Neuronal stem cell (in vitro differentiated cells): ENCODE data around the gene CNMD.
"Not testable (repeated sequence)": the region's sequence is repeated elsewhere in the genome, so short reads cannot be mapped to it uniquely, and the experiment has no call there.

Experiments used
- DNase-seq: peaks from one replicate; pipeline ENCODE4 v3.0.0-alpha.2; 2013; ENCODE audit warnings: low spot score
- H2AFZ ChIP-seq: one replicate; pipeline ENCODE4 v1.6.1; 2013; ENCODE audit warnings: mild to moderate bottlenecking, low read length, inconsistent platforms
- H2AK5ac ChIP-seq: 2 replicates; pipeline ENCODE4 v1.6.1; 2013; ENCODE audit warnings: low read depth, mild to moderate bottlenecking, inconsistent platforms, low read length, moderate library complexity, mixed read lengths
- H2BK120ac ChIP-seq: 2 replicates; pipeline ENCODE4 v1.6.1; 2013; ENCODE audit warnings: low read depth, mild to moderate bottlenecking, inconsistent platforms, low read length, moderate library complexity, mixed read lengths
- H2BK12ac ChIP-seq: one replicate; pipeline ENCODE4 v1.6.1; 2013; ENCODE audit warnings: low read length, inconsistent platforms
- H2BK15ac ChIP-seq: 2 replicates; pipeline ENCODE4 v1.6.1; 2013; ENCODE audit warnings: mild to moderate bottlenecking, low read length, inconsistent platforms, mixed read lengths
- H2BK5ac ChIP-seq: one replicate; pipeline ENCODE4 v1.6.1; 2013; ENCODE audit warnings: inconsistent platforms, mild to moderate bottlenecking, low read length, moderate library complexity
- H3K14ac ChIP-seq: one replicate; pipeline ENCODE4 v1.6.1; 2013; ENCODE audit warnings: low read length, inconsistent platforms
- H3K18ac ChIP-seq: 2 replicates; pipeline ENCODE4 v1.6.1; 2013; ENCODE audit warnings: low read length, inconsistent platforms
- H3K23ac ChIP-seq: 2 replicates; pipeline ENCODE4 v1.6.1; 2013; ENCODE audit warnings: low read depth, mild to moderate bottlenecking, mixed read lengths, low read length, inconsistent platforms; ENCODE audit not compliant: poor library complexity
- H3K27ac ChIP-seq: replicated peaks from 3 replicates; pipeline ENCODE4 v1.5.1; 2013; ENCODE audit warnings: low read length, inconsistent platforms
- H3K27me3 ChIP-seq, 3 experiments: 2 replicates each; pipeline ENCODE4 v1.6.1; 2013; ENCODE audit warnings: low read length in 3 of 3, mild to moderate bottlenecking in 2 of 3, inconsistent platforms in 1 of 3, low read depth in 1 of 3, mixed read lengths in 1 of 3, moderate library complexity in 1 of 3; ENCODE audit not compliant: control insufficient read depth in 3 of 3, insufficient read depth in 3 of 3
- H3K36me3 ChIP-seq, 2 donors: replicated peaks in 1 of 2; 2 replicates each; pipeline ENCODE4 v1.6.1; 2013; ENCODE audit warnings: low read length in 2 of 2; ENCODE audit not compliant: control insufficient read depth in 2 of 2, insufficient read depth in 2 of 2
- H3K4ac ChIP-seq: 2 replicates; pipeline ENCODE4 v1.6.1; 2013; ENCODE audit warnings: inconsistent platforms, mild to moderate bottlenecking, low read length, moderate library complexity
- H3K4me1 ChIP-seq, 2 donors: 1 replicate in 1 of 2; 2 replicates in 1 of 2; pipeline ENCODE4 v1.6.1; 2013; ENCODE audit warnings: low read length in 2 of 2, low read depth in 1 of 2; ENCODE audit not compliant: control insufficient read depth in 2 of 2, insufficient read depth in 1 of 2
- H3K4me2 ChIP-seq: one replicate; pipeline ENCODE4 v1.6.1; 2013; ENCODE audit warnings: mild to moderate bottlenecking, low read length, inconsistent platforms; ENCODE audit not compliant: insufficient read depth, poor library complexity, severe bottlenecking
- H3K4me3 ChIP-seq, 2 donors: 2 replicates each; pipeline ENCODE4 v1.5.1; 2013; ENCODE audit warnings: low read length in 2 of 2, mild to moderate bottlenecking in 2 of 2, inconsistent platforms in 1 of 2, moderate library complexity in 1 of 2
- H3K79me1 ChIP-seq: one replicate; pipeline ENCODE4 v1.6.1; 2013; ENCODE audit warnings: low read depth, mild to moderate bottlenecking, inconsistent platforms, low read length, moderate library complexity
- H3K9ac ChIP-seq: one replicate; pipeline ENCODE4 v1.6.1; 2013; ENCODE audit warnings: mild to moderate bottlenecking, low read depth, low read length, inconsistent platforms; ENCODE audit not compliant: poor library complexity
- H3K9me3 ChIP-seq, 2 donors: replicated peaks in 1 of 2; 2 replicates each; pipeline versions ENCODE3 to v1.6.1; 2013; ENCODE audit warnings: low read length in 2 of 2, mild to moderate bottlenecking in 2 of 2, inconsistent platforms in 1 of 2, low read depth in 1 of 2, mixed read lengths in 1 of 2, moderate library complexity in 1 of 2; ENCODE audit not compliant: control insufficient read depth in 2 of 2, insufficient read depth in 1 of 2
- H4K8ac ChIP-seq: one replicate; pipeline ENCODE4 v1.6.1; 2013; ENCODE audit warnings: low read depth, mild to moderate bottlenecking, inconsistent platforms, low read length, moderate library complexity
- H4K91ac ChIP-seq: one replicate; pipeline ENCODE4 v1.6.1; 2013; ENCODE audit warnings: low read length, low read depth, mild to moderate bottlenecking, inconsistent platforms; ENCODE audit not compliant: poor library complexity
- WGBS, 2 donors: extraction: QIAGEN DNeasy Blood & Tissue Kit; methylation state at CpG; one replicate each; pipeline ENCODE4 v1.1.7; 2013; ENCODE audit warnings: missing lambda C conversion rate in 2 of 2, mixed read lengths in 1 of 2; ENCODE audit not compliant: insufficient read length in 2 of 2, insufficient replicate concordance in 1 of 2; ENCODE audit errors: extremely low coverage in 2 of 2; 5-methylcytosine and 5-hydroxymethylcytosine counted together

The CNMD gene

DNA sequence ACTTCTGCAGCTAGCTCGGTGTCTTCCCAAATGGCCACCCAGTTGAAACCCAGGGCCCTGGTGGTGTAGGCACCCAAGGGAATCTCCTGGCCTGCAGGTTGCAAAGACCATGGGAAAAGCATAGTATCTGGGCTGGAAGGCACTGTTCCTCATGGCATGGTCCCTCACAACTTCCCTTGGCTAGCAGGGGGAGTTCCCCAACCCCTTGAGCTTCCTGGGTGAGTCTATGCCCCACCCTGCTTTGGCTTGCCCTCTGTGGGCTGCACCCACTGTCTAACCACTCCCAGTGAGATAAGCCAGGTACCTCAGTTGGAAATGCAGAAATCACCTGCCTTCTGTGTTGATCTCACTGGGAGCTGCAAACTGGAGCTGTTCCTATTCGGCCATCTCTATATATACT, 18.3 kb downstream of the CNMD start:
- not testable (repeated sequence) for H3K14ac ChIP-seq, H3K4me3 ChIP-seq, H2AK5ac ChIP-seq, H3K36me3 ChIP-seq, H3K4ac ChIP-seq, H3K4me1 ChIP-seq, H3K23ac ChIP-seq, H2BK12ac ChIP-seq, H3K4me2 ChIP-seq, H3K9me3 ChIP-seq, DNase-seq, H3K79me1 ChIP-seq, H2BK15ac ChIP-seq, H2BK120ac ChIP-seq, H2BK5ac ChIP-seq, H3K9ac ChIP-seq, H4K8ac ChIP-seq, H3K27me3 ChIP-seq, H4K91ac ChIP-seq, H3K27ac ChIP-seq
- WGBS, 2 donors = no CpG with 5 or more reads among the region's 2 CpGs
- peak overlapping the region; percentile 17 for H3K18ac ChIP-seq
- H2AFZ ChIP-seq = peak overlapping the region; percentile 73

DNA sequence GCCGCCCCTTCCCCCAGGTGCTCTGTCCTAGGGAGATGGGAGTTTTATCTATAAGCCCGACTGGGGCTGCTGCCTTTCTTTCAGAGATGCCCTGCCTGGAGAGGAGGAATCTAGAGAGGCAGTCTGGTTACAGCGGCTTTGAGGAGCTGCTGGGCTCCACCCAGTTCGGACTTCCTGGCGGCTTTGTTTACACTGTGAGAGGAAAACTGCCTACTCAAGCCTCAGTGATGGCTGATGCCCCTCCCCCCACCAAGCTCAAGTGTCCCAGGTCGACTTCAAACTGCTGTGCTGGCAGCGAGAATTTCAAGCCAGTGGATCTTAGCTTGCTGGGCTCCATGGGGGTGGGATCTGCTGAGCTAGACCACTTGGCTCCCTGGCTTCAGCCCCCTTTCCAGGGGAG, 18.7 kb downstream of the CNMD start:
- not testable (repeated sequence) for H3K14ac ChIP-seq, H2BK5ac ChIP-seq, H3K36me3 ChIP-seq, DNase-seq, H3K4me1 ChIP-seq, H3K23ac ChIP-seq, H3K27me3 ChIP-seq, H4K8ac ChIP-seq, H3K4me3 ChIP-seq, H2BK15ac ChIP-seq, H4K91ac ChIP-seq, H3K4ac ChIP-seq, H3K27ac ChIP-seq, H3K4me2 ChIP-seq, H2BK120ac ChIP-seq, H2BK12ac ChIP-seq, H3K18ac ChIP-seq, H2AK5ac ChIP-seq, H3K9me3 ChIP-seq, H3K9ac ChIP-seq, H3K79me1 ChIP-seq
- WGBS, 2 donors = no CpG with 5 or more reads among the region's 7 CpGs
- peak overlapping the region; percentile 73 for H2AFZ ChIP-seq

DNA sequence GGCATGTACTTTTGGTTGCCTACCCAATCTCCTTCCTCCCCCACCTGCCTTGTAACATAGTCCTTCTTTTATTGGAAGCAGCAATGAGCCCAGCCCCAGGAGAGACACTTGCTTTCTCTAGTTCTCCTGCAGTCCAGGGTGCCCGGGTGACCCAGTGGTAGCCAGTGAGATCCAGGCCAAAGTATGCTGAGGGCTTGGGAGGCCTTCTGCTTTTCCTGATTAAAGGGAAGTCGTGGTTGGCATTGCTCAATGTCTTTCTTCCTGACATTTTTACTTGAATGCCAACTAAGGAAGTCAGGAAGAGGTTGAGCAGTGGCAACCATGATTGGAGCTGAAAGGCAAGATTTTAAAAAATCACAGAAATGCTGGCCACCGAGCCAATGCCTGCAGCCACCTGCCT, 25.7 kb downstream of the CNMD start:
- no peak overlapping the region for H3K4me3 ChIP-seq
- H4K8ac ChIP-seq = no peak overlapping the region
- H2AK5ac ChIP-seq = no peak overlapping the region
- H3K4me1 ChIP-seq = peaks cover 4 to 9% of the 10 kb centered on the region in 2 donors
- no CpG with 5 or more reads among the region's 3 CpGs for WGBS, 2 donors
- H3K9me3 ChIP-seq = no peaks in the 10 kb centered on the region
- H4K91ac ChIP-seq = no peak overlapping the region
- H3K4me2 ChIP-seq = no peak overlapping the region
- H3K4ac ChIP-seq = no peak overlapping the region
- no peak overlapping the region for H3K27ac ChIP-seq
- DNase-seq = no peak
- no peak overlapping the region for H2AFZ ChIP-seq
- no peak overlapping the region for H2BK5ac ChIP-seq
- H2BK120ac ChIP-seq = no peak overlapping the region
- no peaks in the 10 kb centered on the region for H3K36me3 ChIP-seq
- no peak overlapping the region for H3K23ac ChIP-seq
- no peak overlapping the region for H3K18ac ChIP-seq
- no peak overlapping the region for H2BK12ac ChIP-seq
- no peaks in the 10 kb centered on the region for H3K79me1 ChIP-seq
- H3K27me3 ChIP-seq = no peaks in the 10 kb centered on the region
- no peak overlapping the region for H3K9ac ChIP-seq
- no peak overlapping the region for H2BK15ac ChIP-seq
- H3K14ac ChIP-seq = no peak overlapping the region

DNA sequence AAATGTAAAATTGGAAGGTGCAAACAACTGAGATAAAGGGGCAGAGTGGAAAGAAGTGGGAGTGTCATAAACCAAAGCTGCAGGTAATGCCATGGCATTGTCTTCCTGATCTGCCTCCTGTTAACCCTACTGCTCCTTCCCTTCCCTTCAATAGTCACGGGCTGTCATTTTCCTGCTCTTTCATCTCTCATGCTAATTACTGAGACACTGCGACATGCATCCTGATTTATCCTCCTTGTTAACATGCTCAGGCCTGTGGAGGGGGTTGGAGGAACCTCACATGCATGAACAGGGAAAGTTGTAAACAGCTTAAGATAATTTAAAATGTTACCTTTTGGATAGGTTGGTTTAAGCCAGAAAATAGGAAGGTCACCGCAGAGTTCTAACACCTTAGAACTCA, 27.2 kb downstream of the CNMD start:
- no peak overlapping the region for H3K4ac ChIP-seq
- no peak overlapping the region for H3K9ac ChIP-seq
- no peak overlapping the region for H3K27ac ChIP-seq
- H3K9me3 ChIP-seq = no peaks in the 10 kb centered on the region
- no peak overlapping the region for H2AFZ ChIP-seq
- no peak overlapping the region for H3K4me2 ChIP-seq
- no CpG with 5 or more reads among the region's 3 CpGs for WGBS, 2 donors
- H2AK5ac ChIP-seq = no peak overlapping the region
- peaks cover 4 to 9% of the 10 kb centered on the region in 2 donors for H3K4me1 ChIP-seq
- no peaks in the 10 kb centered on the region for H3K36me3 ChIP-seq
- no peak overlapping the region for H2BK12ac ChIP-seq
- H3K14ac ChIP-seq = no peak overlapping the region
- no peak for DNase-seq
- H3K18ac ChIP-seq = no peak overlapping the region
- H3K79me1 ChIP-seq = no peaks in the 10 kb centered on the region
- H3K4me3 ChIP-seq = no peak overlapping the region
- no peak overlapping the region for H2BK15ac ChIP-seq
- H4K91ac ChIP-seq = no peak overlapping the region
- no peak overlapping the region for H4K8ac ChIP-seq
- no peaks in the 10 kb centered on the region for H3K27me3 ChIP-seq
- H2BK120ac ChIP-seq = no peak overlapping the region
- H2BK5ac ChIP-seq = no peak overlapping the region
- no peak overlapping the region for H3K23ac ChIP-seq
